Panc1 (cell line): ENCODE data around the gene RASA3. TPM values are rescaled to one million over a fixed set of nuclear protein-coding genes. Genes with fewer than 3 reads are reported as not detected.

Experiments used
- ATAC-seq: fragments of 200-7000 bp; cut with Tn5 transposase; 2 replicates; pipeline ENCODE4 v1.9.1; 2020; ENCODE audit warnings: mild to moderate bottlenecking, moderate library complexity
- BruUV-seq: library from RNA; stranded (reverse); fragments of 400-500 nt; replicated peaks from 2 replicates; lab custom pipeline; 2021; lab: Mats Ljungman, UMichigan
- CTCF ChIA-PET: fragments of 300-600 bp; sonication (Branson Sonifier 250); formaldehyde crosslinking; loops from one replicate; lab custom pipeline; 2022; ENCODE audit warnings: antibody characterized with exemption; lab: Charles Lee
- POLR2A ChIA-PET: fragments of 300-600 bp; sonication (Branson Sonifier 250); formaldehyde crosslinking; loops from one replicate; lab custom pipeline; 2022; ENCODE audit warnings: antibody characterized with exemption; lab: Charles Lee
- DNase-seq: peaks from one replicate; pipeline ENCODE4 v3.0.0-alpha.2; 2010; ENCODE audit warnings: low read depth, low spot score
- H3K27ac ChIP-seq: 2 replicates; pipeline ENCODE4 v1.5.1; 2011; ENCODE audit warnings: mild to moderate bottlenecking, low read length, inconsistent platforms
- H3K27me3 ChIP-seq: fragments of 200-500 bp; sonication (Bioruptor generic); 2 replicates; pipeline ENCODE4 v1.6.0; 2014; ENCODE audit warnings: low read length, inconsistent platforms; ENCODE audit not compliant: control insufficient read depth, insufficient read depth
- H3K36me3 ChIP-seq: fragments of 200-500 bp; sonication (Bioruptor generic); 2 replicates; pipeline ENCODE4 v1.5.1; 2014; ENCODE audit warnings: inconsistent platforms, mild to moderate bottlenecking, low read length, moderate library complexity; ENCODE audit not compliant: control insufficient read depth, insufficient read depth
- H3K4me1 ChIP-seq: 2 replicates; pipeline ENCODE4 v1.5.1; 2011; ENCODE audit warnings: inconsistent platforms, mild to moderate bottlenecking, low read length, moderate library complexity; ENCODE audit not compliant: control insufficient read depth, insufficient read depth
- H3K4me3 ChIP-seq, 2 experiments: 2 replicates each; pipeline ENCODE4 v1.5.1; 2011 to 2012; ENCODE audit warnings: low read depth in 2 of 2, low read length in 2 of 2, mild to moderate bottlenecking in 2 of 2, inconsistent platforms in 1 of 2, moderate library complexity in 1 of 2
- H3K9me3 ChIP-seq: fragments of 200-500 bp; sonication (Bioruptor generic); 2 replicates; pipeline ENCODE4 v1.5.1; 2014; ENCODE audit warnings: low read depth, mild to moderate bottlenecking, inconsistent platforms, low read length, moderate library complexity; ENCODE audit not compliant: control insufficient read depth, insufficient read depth
- CTCF ChIP-seq: fragments of 450-650 bp; IDR thresholded peaks from 2 replicates; pipeline ENCODE4 v1.5.1; 2017; ENCODE audit warnings: mild to moderate bottlenecking
- POLR2AphosphoS5 ChIP-seq: IDR thresholded peaks from 2 replicates; pipeline ENCODE4 v1.6.1; 2012; ENCODE audit warnings: mild to moderate bottlenecking, low read depth, low read length, moderate library complexity
- SIN3A ChIP-seq: IDR thresholded peaks from 2 replicates; pipeline ENCODE4 v1.6.1; 2012; ENCODE audit warnings: low read depth, mild to moderate bottlenecking, low read length, moderate library complexity, borderline replicate concordance; ENCODE audit not compliant: insufficient read depth
- TCF7L2 ChIP-seq: IDR thresholded peaks from 2 replicates; pipeline ENCODE4 v1.6.1; 2011; ENCODE audit warnings: mild to moderate bottlenecking, low read depth, low read length, inconsistent platforms
- in situ Hi-C: cut with HindIII; loops from 2 replicates; pipeline ENCODE4 v1.10.0; 2016; ENCODE audit warnings: low sequenced_read_pairs, low pct_unique_long_range_greater_than_20kb
- intact Hi-C: fragments of 100-400 bp; cut with micrococcal nuclease; formaldehyde crosslinking; loops from one replicate; pipeline ENCODE4 v1.10.0; 2022; ENCODE audit not compliant: unreplicated experiment
- total RNA-seq: library from RNA; stranded (reverse); gene quantifications from one replicate; pipeline ENCODE4 v1.2.1, GENCODE V29; 2021; ENCODE audit not compliant: unreplicated experiment
- TF ChIP-seq, protein P1 (sequence below), 2 experiments: IDR thresholded peaks; 2 replicates each; pipeline ENCODE4 v1.6.1; 2011 to 2012; ENCODE audit warnings: low read depth in 2 of 2, control low read depth in 1 of 2, low read length in 1 of 2, mild to moderate bottlenecking in 1 of 2, moderate library complexity in 1 of 2; ENCODE audit not compliant: insufficient read depth in 1 of 2

Gene RASA3
- total RNA-seq, 1 experiment from 2014 or later: 33.7 TPM

DNA sequence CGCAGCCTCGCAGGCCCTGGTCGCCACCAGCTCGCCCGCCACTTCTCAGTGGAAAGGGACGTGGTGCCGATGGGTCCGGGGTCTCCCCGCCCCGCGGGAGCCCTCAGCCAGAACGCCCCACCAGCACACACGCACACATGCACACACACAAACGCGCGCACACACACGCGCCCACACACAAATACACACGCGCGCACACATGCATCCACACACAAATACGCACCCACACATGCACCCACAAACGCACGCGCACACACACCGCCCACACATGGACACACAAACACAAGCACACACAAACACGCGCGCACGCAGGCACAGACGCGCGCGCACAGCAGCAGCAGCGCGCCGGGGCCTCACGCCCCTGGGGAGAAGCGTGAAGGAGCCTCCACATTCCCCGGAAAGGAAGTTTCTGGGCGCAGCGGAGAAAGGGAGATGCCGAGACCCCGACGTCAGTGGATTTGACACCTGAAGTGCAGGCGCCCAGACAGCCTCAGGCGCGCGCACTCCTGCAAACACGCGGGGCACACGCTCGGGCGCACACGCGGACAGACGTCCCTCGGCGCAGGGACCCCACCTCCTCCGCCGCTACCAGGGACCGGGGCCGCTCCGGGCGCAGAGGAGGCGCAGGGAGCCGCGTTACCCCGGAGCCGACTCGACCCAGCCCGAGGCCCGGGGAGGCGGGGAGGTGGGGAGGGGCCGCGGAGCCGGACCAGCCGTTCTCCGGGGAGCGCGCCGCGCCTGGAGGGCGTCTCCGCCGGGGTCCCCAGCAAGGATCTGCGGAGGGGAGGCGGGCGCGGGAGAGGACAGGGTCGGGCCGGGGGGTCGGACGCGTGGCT, 622 bp downstream of the RASA3 start:
- H3K4me3 ChIP-seq: peak overlapping the region; percentile 81 to 85
- H3K27me3 ChIP-seq: no peaks in the 10 kb centered on the region
- DNase-seq (no peak), ATAC-seq (peak; percentile 8)
- intact Hi-C loops (no loop called here), in situ Hi-C loops (no loop called here)
- POLR2A ChIA-PET: no interaction called here
- no peaks in the 10 kb centered on the region for H3K36me3 ChIP-seq
- H3K27ac ChIP-seq: peak overlapping the region; percentile 95
- H3K9me3 ChIP-seq: no peaks in the 10 kb centered on the region
- peaks cover 40% of the 10 kb centered on the region for H3K4me1 ChIP-seq
- no TSS peak for BruUV-seq
- TF ChIP-seq, protein P1, sequence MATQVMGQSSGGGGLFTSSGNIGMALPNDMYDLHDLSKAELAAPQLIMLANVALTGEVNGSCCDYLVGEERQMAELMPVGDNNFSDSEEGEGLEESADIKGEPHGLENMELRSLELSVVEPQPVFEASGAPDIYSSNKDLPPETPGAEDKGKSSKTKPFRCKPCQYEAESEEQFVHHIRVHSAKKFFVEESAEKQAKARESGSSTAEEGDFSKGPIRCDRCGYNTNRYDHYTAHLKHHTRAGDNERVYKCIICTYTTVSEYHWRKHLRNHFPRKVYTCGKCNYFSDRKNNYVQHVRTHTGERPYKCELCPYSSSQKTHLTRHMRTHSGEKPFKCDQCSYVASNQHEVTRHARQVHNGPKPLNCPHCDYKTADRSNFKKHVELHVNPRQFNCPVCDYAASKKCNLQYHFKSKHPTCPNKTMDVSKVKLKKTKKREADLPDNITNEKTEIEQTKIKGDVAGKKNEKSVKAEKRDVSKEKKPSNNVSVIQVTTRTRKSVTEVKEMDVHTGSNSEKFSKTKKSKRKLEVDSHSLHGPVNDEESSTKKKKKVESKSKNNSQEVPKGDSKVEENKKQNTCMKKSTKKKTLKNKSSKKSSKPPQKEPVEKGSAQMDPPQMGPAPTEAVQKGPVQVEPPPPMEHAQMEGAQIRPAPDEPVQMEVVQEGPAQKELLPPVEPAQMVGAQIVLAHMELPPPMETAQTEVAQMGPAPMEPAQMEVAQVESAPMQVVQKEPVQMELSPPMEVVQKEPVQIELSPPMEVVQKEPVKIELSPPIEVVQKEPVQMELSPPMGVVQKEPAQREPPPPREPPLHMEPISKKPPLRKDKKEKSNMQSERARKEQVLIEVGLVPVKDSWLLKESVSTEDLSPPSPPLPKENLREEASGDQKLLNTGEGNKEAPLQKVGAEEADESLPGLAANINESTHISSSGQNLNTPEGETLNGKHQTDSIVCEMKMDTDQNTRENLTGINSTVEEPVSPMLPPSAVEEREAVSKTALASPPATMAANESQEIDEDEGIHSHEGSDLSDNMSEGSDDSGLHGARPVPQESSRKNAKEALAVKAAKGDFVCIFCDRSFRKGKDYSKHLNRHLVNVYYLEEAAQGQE (IDR thresholded peaks at IDR 0.05; ENCODE audit: insufficient read depth in 1 of 2, low read depth in 2 of 2, low read length in 1 of 2): no peak
- TF ChIP-seq TCF7L2 (no peak), POLR2AphosphoS5 (no peak), CTCF (no peak), SIN3A (0 out of 2 replicates have a peak, but pooled peaks have one; percentile 23)
- CTCF ChIA-PET: no interaction called here

DNA sequence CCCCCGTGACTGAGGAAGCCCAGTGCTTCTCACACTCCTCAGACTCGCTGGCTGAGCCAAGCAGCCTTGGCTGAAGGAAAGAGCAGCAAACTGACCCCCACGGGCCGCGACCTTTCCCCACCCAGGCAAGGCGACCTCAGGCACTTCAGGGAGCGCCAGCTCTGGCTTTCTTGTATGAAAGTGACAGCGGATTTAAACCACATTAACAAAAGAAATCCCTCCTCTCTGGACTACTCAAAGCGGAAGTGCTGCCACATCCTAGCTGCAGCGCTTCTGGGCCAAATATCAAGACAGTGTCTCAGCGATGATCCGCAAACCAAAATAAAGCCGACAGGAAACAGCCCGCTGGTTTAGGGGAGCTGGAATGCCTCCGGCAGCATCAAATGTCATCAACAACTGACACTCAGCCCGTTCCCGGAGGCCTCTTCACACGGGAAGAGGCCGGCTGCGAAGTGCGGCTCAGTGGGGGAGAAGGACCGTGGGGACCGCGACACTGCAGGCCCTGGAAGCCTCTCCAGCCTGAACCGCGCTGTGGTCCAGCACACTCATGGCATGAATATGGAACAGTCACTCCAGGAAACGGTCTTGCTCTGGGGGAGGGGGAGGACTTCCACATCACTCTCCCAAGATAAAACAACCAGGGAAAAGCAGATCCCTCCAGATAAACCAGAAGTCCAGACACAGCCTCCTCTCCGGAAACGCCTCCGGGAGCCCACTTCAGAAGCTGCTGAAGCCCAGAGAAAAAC, 1.4 kb downstream of the RASA3 start:
- no peaks in the 10 kb centered on the region for H3K27me3 ChIP-seq
- H3K36me3 ChIP-seq: no peaks in the 10 kb centered on the region
- intact Hi-C loops (no loop called here), in situ Hi-C loops (no loop called here)
- peak overlapping the region; percentile 95 for H3K27ac ChIP-seq
- no TSS peak for BruUV-seq
- ChIA-PET POLR2A (no interaction called here), CTCF (no interaction called here)
- no peak for TF ChIP-seq SIN3A
- TF ChIP-seq CTCF: no peak
- TF ChIP-seq, protein P1 (IDR thresholded peaks at IDR 0.05; ENCODE audit: insufficient read depth in 1 of 2, low read depth in 2 of 2, low read length in 1 of 2): no peak
- no peak for TF ChIP-seq POLR2AphosphoS5
- TF ChIP-seq TCF7L2: no peak
- H3K4me3 ChIP-seq: peak overlapping the region; percentile 81 to 85
- peaks cover 46% of the 10 kb centered on the region for H3K4me1 ChIP-seq
- 0 out of 2 replicates have a peak, but pooled peaks have one; percentile 13 for ATAC-seq
- H3K9me3 ChIP-seq: no peaks in the 10 kb centered on the region
- DNase-seq: no peak
